ENCODE measurements around the gene TRAPPC11. TPM values are rescaled to one million over a fixed set of nuclear protein-coding genes. Genes with fewer than 3 reads are reported as not detected.

Gene TRAPPC11
- total RNA-seq, 1 experiment from 2014 or later = 29.1 TPM

- no peaks in the 10 kb centered on the region for H3K27me3 ChIP-seq (replicated peaks; ENCODE audit: insufficient read depth, low read depth, low read length, poor library complexity)
- H3K27ac ChIP-seq (ENCODE audit: low read depth, low read length, poor library complexity, severe bottlenecking) = no peak overlapping the region
- BruUV-seq (replicated peaks) = no TSS peak
- peaks cover 70% of the 10 kb centered on the region for H3K36me3 ChIP-seq (ENCODE audit: insufficient read depth, low read length, poor library complexity, severe bottlenecking)
- intact Hi-C loops (cut with micrococcal nuclease; ENCODE audit: unreplicated experiment) = no loop called here
- H3K4me3 ChIP-seq (ENCODE audit: low read depth, low read length, poor library complexity, severe bottlenecking) = no peak overlapping the region
- ChIA-PET CTCF (no interaction called here), POLR2A (ENCODE audit: low non-redundant PET) (no interaction called here)
- no peaks in the 10 kb centered on the region for H3K4me1 ChIP-seq (ENCODE audit: insufficient read depth, low read length, poor library complexity, severe bottlenecking)
- H3K9me3 ChIP-seq (ENCODE audit: low read depth, low read length, poor library complexity, severe bottlenecking) = no peaks in the 10 kb centered on the region
- no peak for DNase-seq (ENCODE audit: low spot score)
- TF ChIP-seq EZH2 (IDR thresholded peaks at IDR 0.05; ENCODE audit: borderline replicate concordance, low read depth, low read length, poor library complexity, severe bottlenecking) (no peak), CTCF (conservative IDR thresholded peaks at IDR 0.05; ENCODE audit: low read depth, low read length) (no peak)
These were observed 41.3 kb downstream of the TRAPPC11 start for GRCh38 chr4:183700407-183700806.

- TF ChIP-seq EZH2 (IDR thresholded peaks at IDR 0.05; ENCODE audit: borderline replicate concordance, low read depth, low read length, poor library complexity, severe bottlenecking) = no peak
- no peak for TF ChIP-seq CTCF (conservative IDR thresholded peaks at IDR 0.05; ENCODE audit: low read depth, low read length)
- no peak overlapping the region for H3K4me3 ChIP-seq (ENCODE audit: low read depth, low read length, poor library complexity, severe bottlenecking)
- ChIA-PET CTCF (no interaction called here), POLR2A (ENCODE audit: low non-redundant PET) (no interaction called here)
- peaks cover 59% of the 10 kb centered on the region for H3K36me3 ChIP-seq (ENCODE audit: insufficient read depth, low read length, poor library complexity, severe bottlenecking)
- BruUV-seq (replicated peaks) = no TSS peak
- H3K4me1 ChIP-seq (ENCODE audit: insufficient read depth, low read length, poor library complexity, severe bottlenecking) = no peaks in the 10 kb centered on the region
- no peaks in the 10 kb centered on the region for H3K9me3 ChIP-seq (ENCODE audit: low read depth, low read length, poor library complexity, severe bottlenecking)
- no peaks in the 10 kb centered on the region for H3K27me3 ChIP-seq (replicated peaks; ENCODE audit: insufficient read depth, low read depth, low read length, poor library complexity)
- intact Hi-C loops (cut with micrococcal nuclease; ENCODE audit: unreplicated experiment) = no loop called here
- H3K27ac ChIP-seq (ENCODE audit: low read depth, low read length, poor library complexity, severe bottlenecking) = no peak overlapping the region
- no peak for DNase-seq (ENCODE audit: low spot score)
These were observed 43.4 kb downstream of the TRAPPC11 start for GRCh38 chr4:183702492-183702891.

- no TSS peak for BruUV-seq (replicated peaks)
- intact Hi-C loops (cut with micrococcal nuclease; ENCODE audit: unreplicated experiment) = no loop called here
- peaks cover 10% of the 10 kb centered on the region for H3K36me3 ChIP-seq (ENCODE audit: insufficient read depth, low read length, poor library complexity, severe bottlenecking)
- H3K9me3 ChIP-seq (ENCODE audit: low read depth, low read length, poor library complexity, severe bottlenecking) = no peaks in the 10 kb centered on the region
- TF ChIP-seq CTCF (conservative IDR thresholded peaks at IDR 0.05; ENCODE audit: low read depth, low read length) (no peak), EZH2 (IDR thresholded peaks at IDR 0.05; ENCODE audit: borderline replicate concordance, low read depth, low read length, poor library complexity, severe bottlenecking) (no peak)
- no peak overlapping the region for H3K4me3 ChIP-seq (ENCODE audit: low read depth, low read length, poor library complexity, severe bottlenecking)
- POLR2A ChIA-PET (ENCODE audit: low non-redundant PET) = no interaction called here
- H3K27ac ChIP-seq (ENCODE audit: low read depth, low read length, poor library complexity, severe bottlenecking) = no peak overlapping the region
- DNase-seq (ENCODE audit: low spot score) = no peak
- CTCF ChIA-PET = no interaction called here
- H3K27me3 ChIP-seq (replicated peaks; ENCODE audit: insufficient read depth, low read depth, low read length, poor library complexity) = no peaks in the 10 kb centered on the region
- no peaks in the 10 kb centered on the region for H3K4me1 ChIP-seq (ENCODE audit: insufficient read depth, low read length, poor library complexity, severe bottlenecking)
These were observed 55.5 kb downstream of the TRAPPC11 start for GRCh38 chr4:183714626-183715025.

Data from A673 (cell line).